ENCODE measurements around the gene AOPEP.
A peak's percentile ranks its signal among the peaks of the same experiment; 100 is the strongest.

AOPEP gene

GRCh38 chr9:94851892-94852291, 125.4 kb downstream of the AOPEP start:
- DNase-seq: no peak

- DNase-seq: no peak
Observed at GRCh38 chr9:94852373-94852772, 125.9 kb downstream of the AOPEP start.

- no peak for DNase-seq
Observed at GRCh38 chr9:94853887-94854286, 127.4 kb downstream of the AOPEP start.

GRCh38 chr9:94855903-94856302, 129.4 kb downstream of the AOPEP start:
- DNase-seq: no peak

GRCh38 chr9:94857791-94858190, 131.3 kb downstream of the AOPEP start:
- no peak for DNase-seq

GRCh38 chr9:94859226-94859625, 132.7 kb downstream of the AOPEP start:
- no peak for DNase-seq

- DNase-seq: no peak
Observed at GRCh38 chr9:94859891-94860290, 133.4 kb downstream of the AOPEP start.

- DNase-seq: no peak
Observed at GRCh38 chr9:94860678-94861588, 134.4 kb downstream of the AOPEP start.

GRCh38 chr9:94861589-94862272, 135.2 kb downstream of the AOPEP start:
- no peak for DNase-seq

GRCh38 chr9:94864196-94864595, 137.7 kb downstream of the AOPEP start:
- DNase-seq: no peak

GRCh38 chr9:94864862-94865509, 138.5 kb downstream of the AOPEP start:
- DNase-seq: no peak

- peak; percentile 70 for DNase-seq
Observed at GRCh38 chr9:94865582-94866452, 139.3 kb downstream of the AOPEP start.

- DNase-seq: no peak
Observed at GRCh38 chr9:94866770-94867169, 140.3 kb downstream of the AOPEP start.

GRCh38 chr9:94867281-94867841, 140.9 kb downstream of the AOPEP start:
- DNase-seq: peak; percentile 22

- no peak for DNase-seq
Observed at GRCh38 chr9:94867842-94868312, 141.4 kb downstream of the AOPEP start.

- no peak for DNase-seq
Observed at GRCh38 chr9:94868464-94868863, 142.0 kb downstream of the AOPEP start.

- DNase-seq: no peak
Observed at GRCh38 chr9:94869415-94869843, 142.9 kb downstream of the AOPEP start.

- no peak for DNase-seq
Observed at GRCh38 chr9:94870465-94870792, 143.9 kb downstream of the AOPEP start.

- no peak for DNase-seq
Observed at GRCh38 chr9:94870793-94871558, 144.5 kb downstream of the AOPEP start.

- DNase-seq: no peak
Observed at GRCh38 chr9:94872083-94872833, 145.8 kb downstream of the AOPEP start.

Data from retina (tissue), 1 donor.